ENCODE measurements around the gene NTSR1. TPM values are rescaled to one million over a fixed set of nuclear protein-coding genes. Genes with fewer than 3 reads are reported as not detected.
A peak's percentile ranks its signal among the peaks of the same experiment; 100 is the strongest.

The NTSR1 gene
- total and polyA plus RNA-seq, 2 of the 13 experiments (the other 11 are each of a cell fraction or from before 2014, with no cell fraction given) = 0.09 to 0.12 TPM

- TF ChIP-seq REPIN1 (CRISPR knock-in tag; IDR thresholded peaks at IDR 0.05; ENCODE audit: borderline replicate concordance, low read depth) = no peak
- no peak for TF ChIP-seq PHF8 (CRISPR knock-in tag; IDR thresholded peaks at IDR 0.05)
- no peak for TF ChIP-seq ZNF780A (CRISPR knock-in tag; IDR thresholded peaks at IDR 0.05)
- no peak for TF ChIP-seq IRX3 (CRISPR knock-in tag; IDR thresholded peaks at IDR 0.05; ENCODE audit: borderline replicate concordance, low read depth)
- no peak for TF ChIP-seq NR2F1 (CRISPR knock-in tag; IDR thresholded peaks at IDR 0.05)
- TF ChIP-seq, protein P1, sequence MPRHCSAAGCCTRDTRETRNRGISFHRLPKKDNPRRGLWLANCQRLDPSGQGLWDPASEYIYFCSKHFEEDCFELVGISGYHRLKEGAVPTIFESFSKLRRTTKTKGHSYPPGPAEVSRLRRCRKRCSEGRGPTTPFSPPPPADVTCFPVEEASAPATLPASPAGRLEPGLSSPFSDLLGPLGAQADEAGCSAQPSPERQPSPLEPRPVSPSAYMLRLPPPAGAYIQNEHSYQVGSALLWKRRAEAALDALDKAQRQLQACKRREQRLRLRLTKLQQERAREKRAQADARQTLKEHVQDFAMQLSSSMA (CRISPR knock-in tag; IDR thresholded peaks at IDR 0.05) = no peak
- peak; percentile 43; the same call in 1 of the 2 replicates for TF ChIP-seq BORCS8-MEF2B (CRISPR knock-in tag; IDR thresholded peaks at IDR 0.05)
- 0 out of 2 replicates have a peak, but pooled peaks have one; percentile 45 for TF ChIP-seq SALL2 (CRISPR knock-in tag; IDR thresholded peaks at IDR 0.05)
- TF ChIP-seq HCFC1 (IDR thresholded peaks at IDR 0.05; ENCODE audit: low read depth, low read length) = no peak
- peak; percentile 48; the same call in 1 of the 2 replicates for TF ChIP-seq NR0B2 (CRISPR knock-in tag; IDR thresholded peaks at IDR 0.05)
- TF ChIP-seq TOPORS (CRISPR knock-in tag; IDR thresholded peaks at IDR 0.05) = no peak
- peak; percentile 94 for TF ChIP-seq HNRNPL (IDR thresholded peaks at IDR 0.05; ENCODE audit: low read depth, low read length)
- TF ChIP-seq NR2C2 (CRISPR knock-in tag; IDR thresholded peaks at IDR 0.05; ENCODE audit: borderline replicate concordance) = no peak
- TF ChIP-seq ZNF205 (CRISPR knock-in tag; IDR thresholded peaks at IDR 0.05) = no peak
- TF ChIP-seq ZNF33B (CRISPR knock-in tag; IDR thresholded peaks at IDR 0.05) = no peak
- TF ChIP-seq MEIS2 (CRISPR knock-in tag; IDR thresholded peaks at IDR 0.05) = no peak
- no peak for TF ChIP-seq MAFG (CRISPR knock-in tag; IDR thresholded peaks at IDR 0.05)
- no peak for TF ChIP-seq TAF1 (CRISPR knock-in tag; IDR thresholded peaks at IDR 0.05)
- TF ChIP-seq MAF1 (CRISPR knock-in tag; IDR thresholded peaks at IDR 0.05; ENCODE audit: borderline replicate concordance) = no peak
- TF ChIP-seq FOXC1 (CRISPR knock-in tag; IDR thresholded peaks at IDR 0.05; ENCODE audit: borderline replicate concordance) = no peak
- TF ChIP-seq, protein P2, sequence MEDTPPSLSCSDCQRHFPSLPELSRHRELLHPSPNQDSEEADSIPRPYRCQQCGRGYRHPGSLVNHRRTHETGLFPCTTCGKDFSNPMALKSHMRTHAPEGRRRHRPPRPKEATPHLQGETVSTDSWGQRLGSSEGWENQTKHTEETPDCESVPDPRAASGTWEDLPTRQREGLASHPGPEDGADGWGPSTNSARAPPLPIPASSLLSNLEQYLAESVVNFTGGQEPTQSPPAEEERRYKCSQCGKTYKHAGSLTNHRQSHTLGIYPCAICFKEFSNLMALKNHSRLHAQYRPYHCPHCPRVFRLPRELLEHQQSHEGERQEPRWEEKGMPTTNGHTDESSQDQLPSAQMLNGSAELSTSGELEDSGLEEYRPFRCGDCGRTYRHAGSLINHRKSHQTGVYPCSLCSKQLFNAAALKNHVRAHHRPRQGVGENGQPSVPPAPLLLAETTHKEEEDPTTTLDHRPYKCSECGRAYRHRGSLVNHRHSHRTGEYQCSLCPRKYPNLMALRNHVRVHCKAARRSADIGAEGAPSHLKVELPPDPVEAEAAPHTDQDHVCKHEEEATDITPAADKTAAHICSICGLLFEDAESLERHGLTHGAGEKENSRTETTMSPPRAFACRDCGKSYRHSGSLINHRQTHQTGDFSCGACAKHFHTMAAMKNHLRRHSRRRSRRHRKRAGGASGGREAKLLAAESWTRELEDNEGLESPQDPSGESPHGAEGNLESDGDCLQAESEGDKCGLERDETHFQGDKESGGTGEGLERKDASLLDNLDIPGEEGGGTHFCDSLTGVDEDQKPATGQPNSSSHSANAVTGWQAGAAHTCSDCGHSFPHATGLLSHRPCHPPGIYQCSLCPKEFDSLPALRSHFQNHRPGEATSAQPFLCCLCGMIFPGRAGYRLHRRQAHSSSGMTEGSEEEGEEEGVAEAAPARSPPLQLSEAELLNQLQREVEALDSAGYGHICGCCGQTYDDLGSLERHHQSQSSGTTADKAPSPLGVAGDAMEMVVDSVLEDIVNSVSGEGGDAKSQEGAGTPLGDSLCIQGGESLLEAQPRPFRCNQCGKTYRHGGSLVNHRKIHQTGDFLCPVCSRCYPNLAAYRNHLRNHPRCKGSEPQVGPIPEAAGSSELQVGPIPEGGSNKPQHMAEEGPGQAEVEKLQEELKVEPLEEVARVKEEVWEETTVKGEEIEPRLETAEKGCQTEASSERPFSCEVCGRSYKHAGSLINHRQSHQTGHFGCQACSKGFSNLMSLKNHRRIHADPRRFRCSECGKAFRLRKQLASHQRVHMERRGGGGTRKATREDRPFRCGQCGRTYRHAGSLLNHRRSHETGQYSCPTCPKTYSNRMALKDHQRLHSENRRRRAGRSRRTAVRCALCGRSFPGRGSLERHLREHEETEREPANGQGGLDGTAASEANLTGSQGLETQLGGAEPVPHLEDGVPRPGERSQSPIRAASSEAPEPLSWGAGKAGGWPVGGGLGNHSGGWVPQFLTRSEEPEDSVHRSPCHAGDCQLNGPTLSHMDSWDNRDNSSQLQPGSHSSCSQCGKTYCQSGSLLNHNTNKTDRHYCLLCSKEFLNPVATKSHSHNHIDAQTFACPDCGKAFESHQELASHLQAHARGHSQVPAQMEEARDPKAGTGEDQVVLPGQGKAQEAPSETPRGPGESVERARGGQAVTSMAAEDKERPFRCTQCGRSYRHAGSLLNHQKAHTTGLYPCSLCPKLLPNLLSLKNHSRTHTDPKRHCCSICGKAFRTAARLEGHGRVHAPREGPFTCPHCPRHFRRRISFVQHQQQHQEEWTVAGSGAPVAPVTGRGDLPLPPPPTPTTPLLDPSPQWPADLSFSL (CRISPR knock-in tag; IDR thresholded peaks at IDR 0.05) = no peak
Measured at GRCh38 chr20:62665153-62665754, 43.4 kb upstream of the NTSR1 start (continued).
